Activated CD4-positive, alpha-beta memory T cell treated with anti-CD3 and anti-CD28 coated beads for 36 hours (primary cell): ENCODE results near the gene MMAB. TPM values are rescaled to one million over a fixed set of nuclear protein-coding genes. Genes with fewer than 3 reads are reported as not detected.

ENCODE experiments used
- CTCF ChIA-PET: fragments of 350-600 bp; sonication (Branson Sonifier 250); formaldehyde crosslinking; loops from one replicate; lab custom pipeline; 2021; ENCODE audit warnings: antibody characterized with exemption, inconsistent platforms; lab: Charles Lee
- POLR2A ChIA-PET: fragments of 350-600 bp; sonication (Branson Sonifier 250); formaldehyde crosslinking; loops from one replicate; lab custom pipeline; 2021; ENCODE audit warnings: antibody characterized with exemption; lab: Charles Lee
- DNase-seq: peaks from one replicate; pipeline ENCODE4 v3.0.0-alpha.2; 2020
- H3K27ac Mint-ChIP-seq: one replicate; pipeline ENCODE4 v1.8.0; 2021; ENCODE audit warnings: mixed read lengths
- H3K27me3 Mint-ChIP-seq: one replicate; pipeline ENCODE4 v1.8.0; 2021; ENCODE audit warnings: mixed read lengths
- H3K36me3 Mint-ChIP-seq: one replicate; pipeline ENCODE4 v1.8.0; 2021; ENCODE audit warnings: mixed read lengths
- H3K4me1 Mint-ChIP-seq: one replicate; pipeline ENCODE4 v1.8.0; 2021; ENCODE audit warnings: low read depth, mixed read lengths
- H3K4me3 Mint-ChIP-seq: one replicate; pipeline ENCODE4 v1.8.0; 2021; ENCODE audit warnings: mild to moderate bottlenecking, mixed read lengths
- H3K9me3 Mint-ChIP-seq: one replicate; pipeline ENCODE4 v1.8.0; 2021; ENCODE audit warnings: mixed read lengths
- intact Hi-C: fragments of 100-400 bp; cut with micrococcal nuclease; formaldehyde crosslinking; loops from one replicate; pipeline ENCODE4 v1.15.1; 2023
- total RNA-seq, 2 experiments: library from RNA; stranded (reverse); gene quantifications; one replicate each; pipeline ENCODE4 v1.2.3, GENCODE V29; 2021

MMAB gene
- total RNA-seq, 2 experiments from 2014 or later: 42.4 to 48.3 TPM

DNA sequence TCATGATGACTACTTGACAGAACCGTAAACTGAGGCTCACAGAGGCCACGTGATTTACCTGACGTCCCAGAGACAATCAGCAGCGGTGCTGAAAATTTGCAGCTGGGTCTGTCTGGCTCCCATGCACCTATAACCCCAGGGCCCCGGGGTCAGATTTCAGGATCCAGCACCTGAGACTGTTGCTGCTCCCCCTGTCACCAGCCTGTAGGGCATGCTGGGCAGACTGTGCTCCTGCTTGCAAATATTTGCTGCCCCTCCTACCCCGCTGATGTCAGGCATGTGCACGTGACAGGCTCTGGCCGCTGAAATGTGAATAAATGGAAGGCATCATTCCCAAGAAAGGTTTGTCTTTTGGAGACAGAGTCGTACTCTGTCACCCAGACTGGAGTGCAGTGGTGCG is 6.0 kb downstream of the MMAB start:
- H3K27me3 Mint-ChIP-seq: no peaks in the 10 kb centered on the region
- peaks cover 7% of the 10 kb centered on the region for H3K4me1 Mint-ChIP-seq
- ChIA-PET POLR2A (interaction anchor here (0.6 kb wide), 1 partner anchor 246 kb away, joined by 4 read pairs; no protein-coding TSS in a partner anchor), CTCF (no interaction called here)
- peaks cover 30% of the 10 kb centered on the region for H3K36me3 Mint-ChIP-seq
- H3K27ac Mint-ChIP-seq: no peak overlapping the region
- intact Hi-C loops: no loop called here
- peaks cover 3% of the 10 kb centered on the region for H3K9me3 Mint-ChIP-seq
- no peak for DNase-seq
- H3K4me3 Mint-ChIP-seq: no peak overlapping the region

DNA sequence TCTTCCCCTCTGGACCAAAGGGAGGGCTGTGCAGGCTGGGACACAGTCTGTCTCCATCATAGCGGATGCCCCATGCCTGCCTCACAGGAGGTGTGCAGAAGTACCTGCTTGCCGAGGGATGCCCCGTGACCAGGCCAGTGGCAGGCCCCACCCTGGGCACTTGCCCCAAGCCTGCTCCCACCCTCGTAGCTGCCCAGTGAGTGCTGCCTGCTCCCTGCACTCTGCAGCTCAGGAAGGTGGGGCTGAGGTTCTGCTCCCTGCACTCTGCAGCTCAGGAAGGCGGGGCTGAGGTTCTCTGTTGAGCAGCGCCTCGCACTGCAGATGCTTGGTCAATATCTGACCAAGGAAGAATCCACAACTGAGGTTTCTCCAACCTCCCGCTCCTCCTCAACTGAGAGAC is 6.9 kb downstream of the MMAB start:
- Mint-ChIP-seq H3K4me3 (no peak overlapping the region), H3K36me3 (peaks cover 34% of the 10 kb centered on the region), H3K27ac (no peak overlapping the region), H3K4me1 (peaks cover 2% of the 10 kb centered on the region), H3K9me3 (peaks cover 11% of the 10 kb centered on the region), H3K27me3 (no peaks in the 10 kb centered on the region)
- intact Hi-C loops: no loop called here
- POLR2A ChIA-PET: no interaction called here
- CTCF ChIA-PET: no interaction called here
- no peak for DNase-seq

DNA sequence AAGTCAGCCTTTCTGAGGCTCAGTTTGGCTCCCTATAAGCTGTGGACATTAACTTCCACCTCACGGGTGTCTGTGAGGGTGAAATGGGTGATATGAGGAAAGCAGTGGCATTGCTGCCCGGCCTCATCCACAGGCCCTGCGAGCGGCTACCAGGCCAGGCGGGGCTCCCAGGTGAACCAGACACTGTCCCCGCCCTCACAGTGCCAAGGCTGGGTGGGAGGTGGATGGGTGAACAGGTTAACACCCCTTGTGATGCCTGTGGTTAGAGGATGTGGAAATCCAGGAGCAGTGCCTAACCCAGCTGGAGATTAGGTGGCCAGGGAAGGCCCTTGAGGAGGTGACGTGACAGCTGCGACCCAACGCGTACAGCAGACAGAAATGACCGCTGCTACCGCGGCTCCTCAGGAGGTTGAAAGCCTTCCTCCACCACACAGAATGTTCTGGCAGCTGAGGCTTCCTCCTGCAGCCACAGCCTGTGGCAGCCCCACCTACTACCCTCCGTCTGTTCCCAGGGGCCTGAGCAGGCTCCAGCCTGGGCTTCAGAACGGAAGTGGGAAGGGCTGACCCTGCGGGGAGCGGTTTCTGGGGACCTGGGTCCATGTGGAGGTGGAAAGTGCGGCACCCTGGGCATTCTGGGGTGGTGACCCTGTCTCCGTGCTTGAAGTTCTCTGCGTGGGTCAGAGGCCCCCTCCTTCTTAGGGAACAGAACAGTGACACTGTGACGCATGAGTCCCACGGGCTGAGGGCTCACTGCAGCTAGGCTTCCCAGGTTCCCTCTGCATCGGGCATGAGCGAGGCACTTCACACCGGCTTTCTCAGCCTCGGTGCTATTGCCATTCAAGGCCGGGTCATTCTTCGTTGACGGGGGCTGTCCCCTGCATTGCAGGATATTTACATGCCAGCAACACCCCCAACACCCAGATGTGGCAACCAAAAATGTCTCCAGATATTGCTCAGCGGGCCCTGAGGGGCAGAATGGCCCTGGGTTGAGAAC is 9.7 kb downstream of the MMAB start:
- intact Hi-C loops: no loop called here
- H3K36me3 Mint-ChIP-seq: peaks cover 30% of the 10 kb centered on the region
- ChIA-PET POLR2A (no interaction called here), CTCF (interaction anchor here (1.0 kb wide), 1 partner anchor 34 kb away, joined by 4 read pairs; no protein-coding TSS in a partner anchor)
- H3K4me1 Mint-ChIP-seq: no peaks in the 10 kb centered on the region
- H3K27ac Mint-ChIP-seq: no peak overlapping the region
- peaks cover 11% of the 10 kb centered on the region for H3K9me3 Mint-ChIP-seq
- H3K4me3 Mint-ChIP-seq: no peak overlapping the region
- H3K27me3 Mint-ChIP-seq: no peaks in the 10 kb centered on the region
- no peak for DNase-seq

DNA sequence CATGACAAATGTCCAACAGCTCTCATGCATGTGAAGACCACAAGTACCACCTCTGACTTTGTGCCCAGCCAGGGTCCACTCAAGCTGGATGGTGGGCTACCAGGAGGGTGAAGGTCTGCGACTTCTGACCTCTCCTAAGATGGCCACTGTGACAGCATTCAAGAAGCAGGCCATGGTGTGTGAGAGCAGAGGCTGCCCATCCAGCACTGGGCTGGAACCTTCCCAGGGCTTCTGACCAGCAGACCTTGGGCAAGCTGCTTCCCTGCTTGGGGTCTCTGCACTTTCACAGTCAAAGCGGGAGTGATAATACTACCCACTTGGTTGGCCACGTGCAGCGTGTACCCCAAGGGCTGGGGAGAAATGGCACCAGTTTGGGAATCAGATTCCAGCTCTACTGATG is 10.4 kb downstream of the MMAB start:
- POLR2A ChIA-PET: no interaction called here

DNA sequence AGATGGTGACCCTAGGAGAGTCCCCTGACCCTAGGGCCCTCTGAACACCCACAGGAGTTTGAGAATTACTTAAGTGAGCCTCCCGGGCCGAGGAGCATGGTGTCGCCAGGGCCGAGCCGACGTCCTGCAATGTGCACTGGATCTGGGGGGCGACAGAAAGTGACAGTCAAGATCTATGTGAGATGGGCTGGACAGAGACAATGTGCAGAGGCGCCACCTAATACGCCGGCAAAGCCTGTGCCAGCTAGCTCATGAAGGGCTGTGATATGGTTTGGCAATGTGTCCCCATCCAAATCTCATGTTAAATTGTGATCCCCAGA is 11.6 kb downstream of the MMAB start:
- no peak for DNase-seq
- H3K27ac Mint-ChIP-seq: no peak overlapping the region
- H3K9me3 Mint-ChIP-seq: peaks cover 11% of the 10 kb centered on the region
- no peaks in the 10 kb centered on the region for H3K27me3 Mint-ChIP-seq
- H3K4me3 Mint-ChIP-seq: no peak overlapping the region
- peaks cover 24% of the 10 kb centered on the region for H3K36me3 Mint-ChIP-seq
- ChIA-PET CTCF (interaction anchor here (1.0 kb wide), 1 partner anchor 36 kb away, joined by 4 read pairs; no protein-coding TSS in a partner anchor), POLR2A (no interaction called here)
- intact Hi-C loops: no loop called here
- no peaks in the 10 kb centered on the region for H3K4me1 Mint-ChIP-seq

More for the DNA sequence above, 10.4 kb downstream of the MMAB start:
- Mint-ChIP-seq H3K9me3 (peaks cover 11% of the 10 kb centered on the region), H3K4me1 (no peaks in the 10 kb centered on the region), H3K27me3 (no peaks in the 10 kb centered on the region), H3K4me3 (no peak overlapping the region), H3K36me3 (peaks cover 30% of the 10 kb centered on the region), H3K27ac (no peak overlapping the region)
- CTCF ChIA-PET: interaction anchor here (1.0 kb wide), 1 partner anchor 35 kb away, joined by 4 read pairs; no protein-coding TSS in a partner anchor
- no peak for DNase-seq
- intact Hi-C loops: no loop called here

DNA sequence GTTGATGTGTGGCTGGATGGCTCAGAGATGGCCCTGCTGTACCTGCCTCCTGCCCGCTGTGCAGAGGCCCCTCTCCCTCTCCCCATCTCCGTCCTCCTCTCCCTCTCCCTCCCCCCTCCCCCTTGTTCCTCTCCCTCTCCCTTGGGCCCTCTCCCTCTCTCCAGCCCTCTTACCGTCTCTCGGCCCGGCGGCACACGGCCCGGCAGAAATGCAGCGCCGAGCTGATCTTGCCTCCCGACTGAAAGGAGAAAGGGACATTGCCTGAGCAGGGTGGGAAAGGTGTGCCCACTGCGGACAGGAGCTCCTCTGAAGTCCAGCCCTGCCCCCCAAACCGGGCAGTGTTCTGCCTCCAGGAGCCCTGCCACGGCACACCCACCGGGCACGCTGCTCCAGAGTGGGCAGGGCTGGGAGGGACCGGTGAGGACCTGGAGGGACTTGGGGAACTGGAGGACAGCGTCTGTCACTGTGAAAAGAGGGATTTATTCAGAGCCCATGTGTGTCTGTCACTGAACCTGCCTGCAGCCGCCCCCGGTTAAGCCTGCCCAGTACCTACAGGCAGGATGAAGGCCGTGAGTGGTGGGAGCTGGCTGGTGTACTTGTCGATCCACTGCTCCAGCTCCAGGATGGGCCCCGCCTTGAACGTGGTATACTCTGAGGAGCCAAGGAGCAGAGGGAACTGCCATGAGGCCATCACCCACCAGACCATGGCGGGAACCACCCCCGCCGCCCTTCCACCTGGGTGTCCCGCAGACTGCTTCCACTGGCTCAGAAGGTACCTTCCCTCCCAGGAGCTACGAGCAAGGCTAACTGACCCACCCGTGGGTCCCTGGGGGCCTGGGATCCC is 12.2 kb downstream of the MMAB start:
- POLR2A ChIA-PET: no interaction called here
- intact Hi-C loops: no loop called here

DNA sequence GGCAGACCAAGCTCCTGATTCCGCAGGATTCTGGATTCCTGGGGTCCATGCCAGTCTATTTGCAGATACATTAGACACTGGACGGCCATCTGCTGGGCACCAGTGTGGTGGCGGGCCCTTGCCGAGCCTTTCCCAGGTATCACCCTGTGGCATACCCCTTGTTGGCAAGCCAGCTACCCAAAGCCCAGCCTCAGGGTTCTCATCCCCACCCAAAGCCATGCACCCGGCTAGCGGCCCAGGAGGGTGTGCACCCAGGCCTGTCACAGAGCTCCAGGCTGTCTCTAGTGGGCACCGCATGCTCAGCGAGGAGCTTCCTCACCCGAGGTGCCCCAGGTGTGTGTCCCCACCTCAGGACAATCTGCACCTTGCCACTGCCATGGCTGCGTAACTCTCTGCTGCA is 13.7 kb downstream of the MMAB start:
- H3K9me3 Mint-ChIP-seq: peaks cover 11% of the 10 kb centered on the region
- intact Hi-C loops: no loop called here
- H3K4me1 Mint-ChIP-seq: no peaks in the 10 kb centered on the region
- H3K27me3 Mint-ChIP-seq: no peaks in the 10 kb centered on the region
- ChIA-PET POLR2A (no interaction called here), CTCF (no interaction called here)
- peaks cover 16% of the 10 kb centered on the region for H3K36me3 Mint-ChIP-seq
- H3K27ac Mint-ChIP-seq: no peak overlapping the region
- H3K4me3 Mint-ChIP-seq: no peak overlapping the region
- no peak for DNase-seq

More for the DNA sequence above, 12.2 kb downstream of the MMAB start:
- no peak overlapping the region for H3K27ac Mint-ChIP-seq
- H3K9me3 Mint-ChIP-seq: peaks cover 11% of the 10 kb centered on the region
- H3K4me1 Mint-ChIP-seq: no peaks in the 10 kb centered on the region
- H3K4me3 Mint-ChIP-seq: no peak overlapping the region
- no peaks in the 10 kb centered on the region for H3K27me3 Mint-ChIP-seq
- CTCF ChIA-PET: interaction anchor here (1.0 kb wide), 1 partner anchor 37 kb away, joined by 4 read pairs; no protein-coding TSS in a partner anchor
- peaks cover 20% of the 10 kb centered on the region for H3K36me3 Mint-ChIP-seq
- no peak for DNase-seq

DNA sequence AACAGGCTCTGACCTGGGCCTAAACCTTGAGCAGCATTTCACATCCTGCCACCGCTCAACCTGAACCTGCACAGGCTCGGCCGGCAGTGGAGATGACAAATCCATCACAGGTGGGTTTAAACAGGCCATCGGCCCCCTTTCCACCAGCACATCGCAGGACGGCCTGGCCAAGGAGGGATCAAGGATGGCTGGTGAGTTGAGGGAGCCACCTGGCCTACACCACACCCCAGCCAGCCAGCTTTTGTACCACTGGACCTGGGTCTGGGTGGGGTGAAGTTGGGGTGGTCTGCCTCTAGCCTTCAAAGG is 14.2 kb downstream of the MMAB start:
- Mint-ChIP-seq H3K4me3 (no peak overlapping the region), H3K27me3 (no peaks in the 10 kb centered on the region), H3K4me1 (no peaks in the 10 kb centered on the region), H3K36me3 (peaks cover 15% of the 10 kb centered on the region), H3K9me3 (peaks cover 11% of the 10 kb centered on the region), H3K27ac (no peak overlapping the region)
- POLR2A ChIA-PET: no interaction called here
- intact Hi-C loops: no loop called here
- DNase-seq: no peak
- CTCF ChIA-PET: no interaction called here

DNA sequence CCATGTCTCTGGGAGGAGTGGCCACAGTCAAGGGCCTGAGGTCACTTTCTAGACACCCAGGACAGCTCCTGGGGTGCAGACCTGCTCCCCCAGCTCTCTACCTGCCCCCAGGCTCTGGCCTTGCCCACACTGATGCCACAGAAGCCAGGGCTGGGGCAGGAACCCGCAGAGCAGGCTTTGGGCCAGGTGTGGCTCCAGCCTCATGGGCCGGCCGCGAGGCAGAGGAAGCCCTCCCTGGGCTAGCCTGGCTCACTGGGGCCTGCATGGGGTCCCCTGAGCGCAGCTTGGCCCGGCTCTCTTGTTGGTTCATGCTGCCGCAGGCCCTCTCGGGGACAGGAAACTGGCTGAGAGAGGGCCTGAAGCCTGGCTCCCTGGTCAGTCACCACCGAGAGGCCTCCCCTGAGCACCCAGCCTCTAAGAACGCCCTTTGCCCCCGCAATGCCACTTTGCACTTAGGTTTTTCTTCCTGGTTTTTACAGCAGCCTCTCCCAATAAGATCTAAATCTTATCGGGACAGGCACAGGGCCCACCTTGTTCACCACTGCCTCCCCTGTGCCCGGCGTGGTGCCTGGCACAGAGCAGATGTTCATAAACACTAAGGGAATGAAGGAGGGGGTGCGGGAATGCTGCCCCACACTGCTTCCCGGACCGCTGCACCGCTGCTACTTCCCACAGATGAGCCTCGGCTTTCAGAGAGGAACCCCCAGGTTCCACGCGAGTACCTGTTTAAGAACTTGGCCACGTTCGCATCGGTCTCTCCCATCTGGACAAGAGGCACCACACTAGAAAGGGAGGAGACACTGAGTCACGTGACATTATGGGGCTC is 14.7 kb downstream of the MMAB start:
- H3K27ac Mint-ChIP-seq: no peak overlapping the region
- intact Hi-C loops: no loop called here
- H3K27me3 Mint-ChIP-seq: no peaks in the 10 kb centered on the region
- no peak for DNase-seq
- H3K9me3 Mint-ChIP-seq: peaks cover 11% of the 10 kb centered on the region
- H3K36me3 Mint-ChIP-seq: peaks cover 15% of the 10 kb centered on the region
- H3K4me1 Mint-ChIP-seq: no peaks in the 10 kb centered on the region
- no peak overlapping the region for H3K4me3 Mint-ChIP-seq
- ChIA-PET POLR2A (no interaction called here), CTCF (no interaction called here)

DNA sequence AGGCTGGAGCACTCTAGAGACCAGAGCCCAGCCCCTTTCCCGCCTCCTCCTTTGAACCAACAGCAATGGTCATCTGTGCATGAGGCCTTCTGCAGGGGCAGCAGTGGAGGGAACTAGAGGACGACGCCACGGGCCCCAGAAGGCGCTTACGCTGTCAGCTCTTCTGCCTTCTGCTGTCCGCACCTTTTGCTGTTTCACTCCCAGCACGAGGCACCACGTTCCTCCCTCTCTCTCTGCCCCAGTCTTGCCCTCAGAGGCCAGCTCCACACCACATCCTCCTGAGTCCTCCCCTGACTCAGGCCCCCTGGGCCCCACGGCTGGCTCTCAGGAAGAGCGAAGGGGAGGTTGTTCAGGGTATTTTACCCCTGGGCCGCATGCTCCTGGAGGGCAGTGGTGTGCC is 15.5 kb downstream of the MMAB start:
- DNase-seq: no peak
- H3K4me1 Mint-ChIP-seq: no peaks in the 10 kb centered on the region
- ChIA-PET POLR2A (no interaction called here), CTCF (no interaction called here)
- intact Hi-C loops: no loop called here
- no peak overlapping the region for H3K4me3 Mint-ChIP-seq
- H3K27me3 Mint-ChIP-seq: no peaks in the 10 kb centered on the region
- peaks cover 11% of the 10 kb centered on the region for H3K9me3 Mint-ChIP-seq
- peaks cover 13% of the 10 kb centered on the region for H3K36me3 Mint-ChIP-seq
- no peak overlapping the region for H3K27ac Mint-ChIP-seq

DNA sequence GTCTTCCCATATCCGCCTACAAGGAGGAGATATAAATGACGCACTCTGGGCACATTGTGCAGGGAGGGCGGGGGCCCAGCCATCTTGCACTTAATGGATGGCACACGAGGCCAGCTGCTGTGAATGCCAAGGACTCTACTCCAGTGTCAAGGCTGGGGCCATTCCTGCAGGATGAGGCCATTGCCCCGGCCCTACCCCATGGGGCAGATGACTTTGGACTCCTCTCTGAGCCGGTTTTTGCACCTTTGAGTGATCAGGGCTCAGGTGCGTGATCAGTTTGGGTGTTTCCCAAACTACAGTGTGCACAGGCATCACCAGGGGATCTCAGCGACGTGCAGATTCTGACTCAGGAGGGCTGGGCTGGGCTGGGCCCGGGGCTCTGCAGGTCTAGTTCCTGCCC is 16.1 kb downstream of the MMAB start:
- peaks cover 7% of the 10 kb centered on the region for H3K36me3 Mint-ChIP-seq
- ChIA-PET CTCF (no interaction called here), POLR2A (no interaction called here)
- H3K4me1 Mint-ChIP-seq: no peaks in the 10 kb centered on the region
- H3K9me3 Mint-ChIP-seq: peaks cover 7% of the 10 kb centered on the region
- intact Hi-C loops: no loop called here
- no peak overlapping the region for H3K4me3 Mint-ChIP-seq
- H3K27me3 Mint-ChIP-seq: no peaks in the 10 kb centered on the region
- H3K27ac Mint-ChIP-seq: no peak overlapping the region
- no peak for DNase-seq
